Stromal cell of bone marrow (primary cell): ENCODE measurements around the gene SPOCK1.

Source experiments
- DNase-seq: peaks from one replicate; pipeline ENCODE4 v3.0.0-alpha.2; 2012; ENCODE audit warnings: low read depth

The SPOCK1 gene

DNA sequence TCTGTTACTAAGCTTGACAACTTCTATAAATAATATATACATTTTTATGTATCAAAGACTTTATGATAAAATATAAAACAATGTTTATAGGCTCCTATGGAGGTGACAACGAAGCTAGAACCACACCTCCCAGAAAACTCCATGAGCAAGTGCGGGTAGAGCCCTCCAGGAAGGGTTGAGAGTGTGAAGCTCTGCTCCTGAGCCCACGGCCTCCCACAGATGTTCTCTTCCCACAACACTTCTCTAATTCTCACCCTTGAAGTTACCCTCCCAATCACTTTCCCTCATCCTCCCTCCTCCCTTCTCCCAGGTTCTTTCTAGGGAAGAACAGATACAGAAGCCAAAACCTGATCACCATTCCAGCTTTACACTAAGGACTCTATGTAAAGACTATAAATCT lies 427.6 kb downstream of the SPOCK1 start:
- DNase-seq: no peak

DNA sequence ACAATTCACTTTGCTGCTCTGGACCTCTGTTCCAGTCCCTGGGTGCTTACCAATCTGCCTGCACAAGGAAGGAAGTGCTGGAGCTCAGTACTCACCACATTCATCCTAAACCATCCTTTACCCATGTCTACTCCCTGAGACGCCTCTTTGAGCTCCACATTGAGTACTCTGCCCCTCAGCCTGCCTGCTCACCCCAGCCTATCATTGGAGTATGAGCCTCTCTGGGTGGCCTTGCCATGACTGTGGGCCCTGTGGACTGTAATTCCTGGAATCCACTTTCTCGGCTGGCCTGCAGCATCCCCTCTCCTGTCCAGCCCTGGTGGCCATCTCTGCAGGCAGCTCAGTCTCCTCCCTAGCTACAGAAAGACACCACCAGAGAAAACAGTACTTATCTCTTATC lies 428.6 kb downstream of the SPOCK1 start:
- DNase-seq: no peak

DNA sequence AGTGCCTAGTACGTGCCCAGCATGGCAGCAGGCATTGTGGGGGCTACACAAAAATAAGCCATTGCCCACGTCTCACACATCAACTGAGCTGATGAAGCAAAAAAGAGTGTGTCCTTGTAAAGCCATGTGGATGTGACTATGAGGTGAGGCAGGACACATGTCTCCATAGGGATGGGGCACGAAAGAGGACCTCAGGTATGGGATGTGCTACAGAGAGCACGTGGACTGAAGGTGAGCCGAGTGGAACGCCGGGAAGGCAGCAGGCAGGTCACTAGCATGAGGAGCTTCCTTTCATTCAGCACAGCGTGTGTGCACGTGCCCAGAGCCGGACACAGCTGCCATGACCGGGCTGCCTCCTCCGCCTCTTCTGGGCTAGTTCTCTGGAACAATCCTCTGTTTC lies 429.8 kb downstream of the SPOCK1 start:
- no peak for DNase-seq

DNA sequence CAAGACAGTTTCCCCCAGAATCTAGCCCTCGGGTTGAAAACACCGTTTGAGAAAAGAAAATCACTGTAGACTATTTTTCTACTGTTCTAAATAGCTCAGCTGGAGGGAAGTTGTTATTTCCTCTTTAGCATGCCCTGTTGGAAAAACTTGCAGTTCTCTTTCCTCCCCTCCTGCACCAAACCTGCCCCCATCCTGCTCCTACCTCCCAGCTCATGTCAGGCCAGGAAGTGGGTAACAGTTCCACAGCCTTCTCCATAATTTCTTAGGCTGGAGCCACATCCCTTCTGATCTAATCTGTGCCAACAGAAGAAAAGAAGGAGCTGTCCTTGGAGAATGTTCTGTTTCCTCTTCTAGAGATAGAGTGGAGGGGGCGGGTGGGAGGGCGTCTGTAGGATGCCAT lies 437.7 kb downstream of the SPOCK1 start:
- DNase-seq: no peak

DNA sequence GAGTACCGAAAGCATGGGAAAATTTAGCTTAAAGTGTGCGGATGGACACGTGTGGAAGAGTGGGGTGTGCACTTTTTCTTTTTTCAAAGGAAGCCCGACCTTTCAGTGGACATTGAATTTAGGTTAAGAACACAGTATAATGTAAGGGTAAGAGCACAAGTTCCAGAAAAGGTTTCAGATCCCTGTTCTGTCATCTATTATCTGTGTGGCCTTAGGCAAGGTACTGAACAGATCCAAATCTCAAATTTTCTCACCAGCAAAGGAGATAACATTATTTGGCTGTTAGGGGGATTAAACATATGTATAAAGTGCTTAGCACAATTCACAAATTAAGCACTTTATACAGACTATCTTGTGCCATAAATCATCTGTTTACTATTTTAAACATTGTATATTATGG lies 441.0 kb downstream of the SPOCK1 start:
- no peak for DNase-seq

DNA sequence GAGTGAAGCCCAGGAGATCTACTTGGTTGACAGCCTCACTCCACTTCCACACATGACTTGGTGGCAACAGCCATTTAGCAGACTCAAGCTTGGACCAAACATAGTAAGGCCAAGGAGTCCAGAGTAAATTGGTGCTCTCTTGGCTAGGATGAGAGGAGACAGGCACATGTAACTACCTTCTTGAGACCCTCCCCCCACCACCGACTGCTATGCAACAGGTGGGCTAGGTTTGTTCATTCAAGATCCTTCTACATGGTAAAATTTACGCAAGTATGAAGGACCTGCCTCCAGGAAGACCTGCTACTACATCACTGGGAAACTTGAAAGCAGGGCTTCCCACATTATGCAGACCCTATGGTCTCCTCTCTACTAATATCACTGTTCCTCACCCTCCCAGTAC lies 442.4 kb downstream of the SPOCK1 start:
- DNase-seq: no peak

- DNase-seq: no peak
Observed at GRCh38 chr5:137055271-137055872, 443.8 kb downstream of the SPOCK1 start.

DNA sequence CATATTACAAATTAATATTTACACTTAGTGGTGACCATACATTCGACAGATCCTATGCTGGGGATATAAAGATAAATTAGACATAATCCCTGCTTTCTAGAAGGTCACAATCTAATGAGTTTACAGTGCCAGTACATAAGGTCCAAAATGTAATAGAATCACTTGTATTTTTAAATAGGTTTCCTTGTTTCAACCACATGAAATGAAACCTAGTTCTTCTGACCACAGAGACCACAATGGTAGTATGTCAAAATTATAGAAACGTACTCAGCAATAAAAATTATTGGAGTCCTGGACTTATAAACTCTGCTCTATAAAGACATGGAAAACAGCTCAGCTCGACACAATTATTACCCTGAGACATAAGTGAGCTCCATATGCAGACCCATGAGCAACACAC lies 444.3 kb downstream of the SPOCK1 start:
- DNase-seq: no peak

DNA sequence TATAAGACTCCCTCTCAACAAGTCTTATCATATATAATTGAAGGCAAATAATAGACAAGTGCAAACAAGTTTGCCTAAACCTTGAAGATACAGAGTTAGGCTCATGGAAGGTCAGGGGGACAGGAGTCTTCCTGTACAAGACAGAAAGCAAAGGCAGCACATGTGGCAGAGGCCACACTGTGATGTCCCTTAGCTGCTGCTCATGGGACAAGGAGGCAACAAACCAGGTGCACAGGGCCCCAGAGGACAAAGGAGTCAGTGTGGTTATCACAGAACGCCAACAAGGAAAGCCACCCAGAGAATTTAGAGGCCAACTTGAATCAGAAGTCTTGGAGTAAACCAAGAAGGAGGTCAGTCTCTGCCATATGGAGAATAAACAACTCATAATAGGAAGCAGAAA lies 444.8 kb downstream of the SPOCK1 start:
- no peak for DNase-seq

- DNase-seq: no peak
Observed at GRCh38 chr5:137051161-137051560, 448.0 kb downstream of the SPOCK1 start.

GRCh38 chr5:137040641-137041340 lies 458.3 kb downstream of the SPOCK1 start:
- peak; percentile 43 for DNase-seq

GRCh38 chr5:137040024-137040423 lies 459.1 kb downstream of the SPOCK1 start:
- no peak for DNase-seq

DNA sequence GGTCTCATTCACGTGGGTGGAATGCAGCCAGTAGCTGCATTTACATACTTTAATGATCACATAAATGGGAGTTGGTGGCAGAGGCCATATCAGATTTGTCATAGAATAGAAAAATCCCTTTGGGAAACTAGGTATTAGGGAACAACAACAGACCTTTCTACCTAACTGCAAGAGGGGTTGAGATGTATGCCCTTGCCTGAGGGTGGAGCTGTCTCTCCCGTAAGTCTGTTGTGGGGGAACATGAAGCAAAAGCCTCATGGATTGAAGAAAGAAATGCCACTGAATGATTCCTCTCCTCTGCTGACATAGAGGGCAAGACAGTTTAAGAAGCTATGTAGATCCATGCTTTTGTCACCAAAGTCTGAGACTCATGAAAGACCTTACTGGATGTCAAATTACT lies 461.3 kb downstream of the SPOCK1 start:
- DNase-seq: no peak

- no peak for DNase-seq
Observed at GRCh38 chr5:137036640-137037039, 462.5 kb downstream of the SPOCK1 start.

DNA sequence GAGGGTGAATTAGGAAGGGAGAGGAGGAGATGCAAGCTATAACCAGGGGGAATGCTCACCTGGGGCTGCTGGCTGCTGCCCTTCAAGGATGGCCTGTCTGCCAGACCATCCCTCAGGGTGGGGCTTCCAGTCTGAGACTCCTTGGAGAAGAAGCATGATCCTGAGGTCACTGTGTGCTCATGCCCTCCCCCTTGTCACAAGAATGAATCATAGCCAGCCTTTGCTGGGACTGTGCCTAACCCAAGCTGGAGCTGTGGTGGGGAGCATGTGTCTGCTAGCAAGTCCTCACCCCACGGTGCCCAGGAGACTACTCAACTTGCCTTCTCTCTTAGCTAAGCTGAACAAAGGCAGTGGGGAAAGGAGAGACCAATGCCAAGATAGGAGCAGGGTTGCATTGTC lies 463.6 kb downstream of the SPOCK1 start:
- DNase-seq: no peak

- no peak for DNase-seq
Observed at GRCh38 chr5:137034764-137035479, 464.2 kb downstream of the SPOCK1 start.

DNA sequence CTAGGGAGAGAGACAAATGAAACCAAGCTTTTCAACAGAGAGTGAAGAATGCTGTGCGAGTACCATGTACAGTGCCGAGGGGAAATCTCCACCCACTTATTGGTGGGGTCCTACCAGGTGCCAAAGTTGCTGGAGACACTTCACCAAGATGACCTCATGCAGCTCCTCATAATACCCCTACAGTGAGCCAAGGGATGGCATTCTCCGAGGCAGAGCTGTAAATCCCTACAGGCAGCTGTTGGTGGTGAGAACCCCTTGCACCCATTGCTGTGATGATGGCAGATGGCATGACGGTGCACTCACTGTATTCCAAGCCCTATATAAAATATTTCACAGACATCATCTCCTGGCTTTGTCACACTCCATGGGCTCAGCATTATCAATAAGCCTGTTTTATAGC lies 464.9 kb downstream of the SPOCK1 start:
- DNase-seq: no peak

GRCh38 chr5:137032929-137033328 lies 466.2 kb downstream of the SPOCK1 start:
- DNase-seq: no peak

GRCh38 chr5:137027758-137028157 lies 471.4 kb downstream of the SPOCK1 start:
- no peak for DNase-seq

- no peak for DNase-seq
Observed at GRCh38 chr5:137026296-137026695, 472.8 kb downstream of the SPOCK1 start.

GRCh38 chr5:137024044-137024443 lies 475.1 kb downstream of the SPOCK1 start:
- no peak for DNase-seq

DNA sequence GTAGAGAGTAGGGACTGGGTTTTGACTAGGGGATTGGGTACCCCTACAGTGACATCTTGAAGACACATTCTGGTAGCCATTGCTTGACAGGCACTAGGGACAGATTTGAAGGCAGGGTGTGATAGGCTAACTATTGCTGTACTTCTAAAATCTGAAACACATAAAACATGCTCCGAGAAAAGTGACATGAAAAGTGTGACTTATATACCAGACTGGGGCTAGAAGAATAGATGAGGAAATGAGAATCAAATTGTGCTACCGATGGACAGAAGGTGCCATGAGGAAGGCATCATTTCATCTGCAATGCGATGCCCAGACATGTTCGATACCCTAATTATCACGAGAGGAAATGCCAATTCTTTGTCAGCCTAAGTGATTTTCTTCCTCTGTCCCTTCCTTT lies 475.8 kb downstream of the SPOCK1 start:
- DNase-seq: no peak

DNA sequence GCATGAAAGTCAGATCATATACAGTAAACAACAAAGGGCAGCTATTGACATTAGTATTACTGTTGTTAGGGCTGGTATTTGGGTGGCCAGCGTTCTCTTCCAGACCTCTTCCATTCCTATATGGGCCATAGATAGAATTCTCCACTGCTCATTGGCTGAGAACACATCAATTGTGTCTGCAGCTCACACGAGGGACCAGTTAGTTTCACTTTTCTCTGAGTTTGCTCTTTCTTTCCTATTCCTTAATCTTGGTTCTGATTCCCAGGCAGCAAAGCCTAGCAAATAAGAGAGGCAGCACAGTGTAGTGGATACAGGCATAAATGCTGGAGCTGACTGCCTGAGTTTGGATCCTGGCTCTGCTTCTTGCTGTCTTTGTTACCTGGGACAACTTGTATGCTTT lies 476.4 kb downstream of the SPOCK1 start:
- no peak for DNase-seq

- DNase-seq: no peak
Observed at GRCh38 chr5:137022043-137022442, 477.1 kb downstream of the SPOCK1 start.
